SK-N-MC (cell line): Measurements from ENCODE around the gene CHAT.

Source experiments
- EZH2 ChIP-seq: fragments of 200-600 bp; sonication (generic); IDR thresholded peaks from one replicate; pipeline ENCODE4 v1.6.1; 2017; ENCODE audit warnings: antibody characterized with exemption
- FOXP2 ChIP-seq: optimal IDR thresholded peaks from 2 replicates; pipeline ENCODE3; 2011; ENCODE audit warnings: mild to moderate bottlenecking, moderate library complexity; ENCODE audit not compliant: insufficient read depth; ENCODE audit errors: extremely low read length, control extremely low read depth
- POLR2AphosphoS5 ChIP-seq: IDR thresholded peaks from 2 replicates; pipeline ENCODE4 v1.6.1; 2012; ENCODE audit warnings: mild to moderate bottlenecking, low read depth, low read length, borderline replicate concordance

DNA sequence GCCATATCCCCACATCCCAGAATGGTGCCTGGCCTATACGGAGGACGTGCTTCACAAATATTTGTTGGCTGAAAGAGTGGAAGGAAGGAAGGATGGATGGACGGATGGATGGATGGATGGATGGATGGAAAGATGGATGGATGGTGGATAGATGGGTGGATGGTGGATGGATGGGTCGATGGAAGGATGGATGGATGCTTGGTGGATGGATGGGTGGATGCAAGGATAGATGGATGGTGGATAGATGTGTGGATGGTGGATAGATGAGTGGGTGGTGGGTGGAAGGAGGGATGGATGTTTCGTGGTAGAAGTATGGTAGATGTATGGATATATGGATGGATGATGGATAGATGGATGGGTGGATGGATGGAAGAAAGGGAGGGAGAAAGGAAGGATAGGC is 10.8 kb downstream of the CHAT start:
- TF ChIP-seq POLR2AphosphoS5, result no peak
- no peak for TF ChIP-seq EZH2
- no peak for TF ChIP-seq FOXP2
